Colonic mucosa (tissue), 4 donors: ENCODE results near the gene TSR1. TPM values are rescaled to one million over a fixed set of nuclear protein-coding genes. Genes with fewer than 3 reads are reported as not detected.

Experiments
- DNase-seq: peaks from one replicate; pipeline ENCODE4 v3.0.0-alpha.2; 2020
- H3K27ac ChIP-seq: fragments of 200-600 bp; one replicate; pipeline ENCODE4 v1.8.0; 2021
- H3K27me3 ChIP-seq: fragments of 200-600 bp; one replicate; pipeline ENCODE4 v1.8.0; 2021
- H3K36me3 ChIP-seq: fragments of 200-600 bp; one replicate; pipeline ENCODE4 v1.8.0; 2021
- H3K4me1 ChIP-seq: fragments of 200-600 bp; one replicate; pipeline ENCODE4 v1.8.0; 2021; ENCODE audit warnings: mild to moderate bottlenecking
- H3K4me3 ChIP-seq: fragments of 200-600 bp; one replicate; pipeline ENCODE4 v1.8.0; 2021
- H3K9ac ChIP-seq, 2 donors: one replicate each; pipeline ENCODE4 v1.7.0; 2013; ENCODE audit warnings: control low read depth in 2 of 2, low read depth in 2 of 2, low read length in 2 of 2
- H3K9me3 ChIP-seq: fragments of 200-600 bp; one replicate; pipeline ENCODE4 v1.8.0; 2021
- CTCF ChIP-seq: fragments of 200-600 bp; IDR thresholded peaks from one replicate; pipeline ENCODE4 v1.8.0; 2022; ENCODE audit warnings: antibody characterized with exemption, mild to moderate bottlenecking
- intact Hi-C: fragments of 100-400 bp; cut with DNase I; formaldehyde crosslinking; loops from one replicate; pipeline ENCODE4 v1.14.1; 2022
- total RNA-seq, 2 donors: library from RNA; stranded (reverse); fragmentation: NEBNext Ultra II Directional in 1 of 2; extraction: Animal tissue kit (Norgen Biotek cat#: 25700) in 1 of 2; gene quantifications; one replicate each; pipeline ENCODE4 v1.2.1, GENCODE V29; 2021
- donor health status: healthy.
- donor health status: DM: no; HTN: no; CAD: no.
- donor health status: DM: no; HTN: no; CAD: no.

The TSR1 gene
- total RNA-seq, 2 donors from 2014 or later, result 13.7 to 28.5 TPM

GRCh38 chr17:2380950-2381649 lies 44.8 kb upstream of the TSR1 start:
- no peaks in the 10 kb centered on the region for H3K27me3 ChIP-seq
- no peaks in the 10 kb centered on the region for H3K4me1 ChIP-seq
- H3K4me3 ChIP-seq, result no peak overlapping the region
- H3K36me3 ChIP-seq, result no peaks in the 10 kb centered on the region
- no peak for DNase-seq
- intact Hi-C loops, result no loop called here
- no peak overlapping the region for H3K27ac ChIP-seq
- TF ChIP-seq CTCF, result no peak
- H3K9me3 ChIP-seq, result no peaks in the 10 kb centered on the region
- no peak overlapping the region for H3K9ac ChIP-seq

- no peaks in the 10 kb centered on the region for H3K4me1 ChIP-seq
- H3K36me3 ChIP-seq, result no peaks in the 10 kb centered on the region
- H3K9me3 ChIP-seq, result no peaks in the 10 kb centered on the region
- H3K27me3 ChIP-seq, result no peaks in the 10 kb centered on the region
- TF ChIP-seq CTCF, result no peak
- no peak overlapping the region for H3K27ac ChIP-seq
- H3K9ac ChIP-seq, result no peak overlapping the region
- intact Hi-C loops, result no loop called here
- DNase-seq, result no peak
- H3K4me3 ChIP-seq, result no peak overlapping the region
These were observed 44.1 kb upstream of the TSR1 start for GRCh38 chr17:2380226-2380922.

- intact Hi-C loops, result no loop called here
- H3K4me3 ChIP-seq, result no peak overlapping the region
- no peak for TF ChIP-seq CTCF
- no peak overlapping the region for H3K27ac ChIP-seq
- H3K9me3 ChIP-seq, result no peaks in the 10 kb centered on the region
- no peak overlapping the region for H3K9ac ChIP-seq
- no peak for DNase-seq
- no peaks in the 10 kb centered on the region for H3K4me1 ChIP-seq
- H3K27me3 ChIP-seq, result no peaks in the 10 kb centered on the region
- no peaks in the 10 kb centered on the region for H3K36me3 ChIP-seq
These were observed 43.4 kb upstream of the TSR1 start for GRCh38 chr17:2379489-2380225.

- TF ChIP-seq CTCF, result no peak
- no peaks in the 10 kb centered on the region for H3K4me1 ChIP-seq
- no peak overlapping the region for H3K27ac ChIP-seq
- no peaks in the 10 kb centered on the region for H3K9me3 ChIP-seq
- no peak overlapping the region for H3K4me3 ChIP-seq
- DNase-seq, result no peak
- H3K27me3 ChIP-seq, result no peaks in the 10 kb centered on the region
- intact Hi-C loops, result no loop called here
- no peaks in the 10 kb centered on the region for H3K36me3 ChIP-seq
- no peak overlapping the region for H3K9ac ChIP-seq
These were observed 42.6 kb upstream of the TSR1 start for GRCh38 chr17:2378905-2379304.

- Histone ChIP-seq H3K36me3 (no peaks in the 10 kb centered on the region), H3K9me3 (no peaks in the 10 kb centered on the region), H3K27ac (no peak overlapping the region), H3K9ac (no peak overlapping the region), H3K4me1 (no peaks in the 10 kb centered on the region), H3K27me3 (no peaks in the 10 kb centered on the region), H3K4me3 (no peak overlapping the region)
- no peak for DNase-seq
- no peak for TF ChIP-seq CTCF
- intact Hi-C loops, result no loop called here
These were observed 41.4 kb upstream of the TSR1 start for GRCh38 chr17:2377659-2378058.
